Activated T-cell treated with anti-CD3 and anti-CD28 coated beads, Interleukin-2, amount 50 U/mL, for 24 hours (primary cell): ENCODE data around the gene TEX11.
"Not testable (repeated sequence)": the region's sequence is repeated elsewhere in the genome, so short reads cannot be mapped to it uniquely, and the experiment has no call there.

Experiments
- DNase-seq: peaks from one replicate; pipeline ENCODE4 v3.0.0-alpha.2; 2020
- H3K27ac Mint-ChIP-seq: 2 replicates; pipeline ENCODE4 v1.8.0; 2020; ENCODE audit warnings: mild to moderate bottlenecking, mixed read lengths
- H3K27me3 Mint-ChIP-seq: 2 replicates; pipeline ENCODE4 v1.8.0; 2020; ENCODE audit warnings: mixed read lengths
- H3K36me3 Mint-ChIP-seq: 2 replicates; pipeline ENCODE4 v1.8.0; 2020; ENCODE audit warnings: low read depth, mixed read lengths
- H3K4me1 Mint-ChIP-seq: 2 replicates; pipeline ENCODE4 v1.8.0; 2020; ENCODE audit warnings: low read depth, mixed read lengths
- H3K4me3 Mint-ChIP-seq: 2 replicates; pipeline ENCODE4 v1.8.0; 2020; ENCODE audit warnings: mild to moderate bottlenecking, moderate library complexity, mixed read lengths
- H3K9me3 Mint-ChIP-seq: 2 replicates; pipeline ENCODE4 v1.8.0; 2020; ENCODE audit warnings: mixed read lengths

Gene TEX11

GRCh38 chrX:70515270-70515669 is 393.2 kb downstream of the TEX11 start:
- H3K27me3 Mint-ChIP-seq: peaks cover 55% of the 10 kb centered on the region
- DNase-seq: not testable (repeated sequence)

GRCh38 chrX:70509078-70509477 is 399.4 kb downstream of the TEX11 start:
- H3K27ac Mint-ChIP-seq: no peak overlapping the region
- H3K9me3 Mint-ChIP-seq: no peaks in the 10 kb centered on the region
- H3K4me1 Mint-ChIP-seq: peaks cover 29% of the 10 kb centered on the region
- peaks cover 49% of the 10 kb centered on the region for H3K27me3 Mint-ChIP-seq
- H3K36me3 Mint-ChIP-seq: no peaks in the 10 kb centered on the region
- H3K4me3 Mint-ChIP-seq: no peak overlapping the region
- DNase-seq: no peak

More at GRCh38 chrX:70515270-70515669, 393.2 kb downstream of the TEX11 start:
- H3K36me3 Mint-ChIP-seq, H3K4me3 Mint-ChIP-seq, H3K9me3 Mint-ChIP-seq, H3K27ac Mint-ChIP-seq, H3K4me1 Mint-ChIP-seq: not testable (repeated sequence)

GRCh38 chrX:70508296-70508911 is 400.1 kb downstream of the TEX11 start:
- Mint-ChIP-seq H3K4me1 (peaks cover 29% of the 10 kb centered on the region), H3K27ac (no peak overlapping the region), H3K27me3 (peaks cover 49% of the 10 kb centered on the region), H3K36me3 (no peaks in the 10 kb centered on the region), H3K4me3 (no peak overlapping the region), H3K9me3 (no peaks in the 10 kb centered on the region)
- no peak for DNase-seq

DNA sequence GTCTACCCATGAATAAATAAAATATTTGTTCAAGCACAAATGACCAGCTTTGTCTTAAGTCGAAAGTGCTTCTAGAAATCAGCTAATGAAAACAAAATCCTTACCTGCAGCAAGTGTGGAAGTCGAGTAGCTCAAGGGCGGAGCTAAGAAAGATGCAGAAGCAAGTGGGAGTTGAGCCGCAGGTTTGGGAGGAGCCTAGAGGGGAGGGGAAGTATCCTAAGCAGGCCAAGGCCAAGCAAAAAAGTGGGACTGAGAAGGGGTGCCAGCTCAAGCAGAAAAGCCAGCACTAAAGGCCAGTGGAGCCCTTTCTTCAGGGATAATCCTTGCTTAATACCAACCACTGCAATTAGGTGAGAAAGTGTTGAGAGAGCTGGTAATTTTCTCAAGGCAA is 403.1 kb downstream of the TEX11 start:
- no peak overlapping the region for H3K27ac Mint-ChIP-seq
- DNase-seq: no peak
- H3K4me3 Mint-ChIP-seq: no peak overlapping the region
- no peaks in the 10 kb centered on the region for H3K9me3 Mint-ChIP-seq
- peaks cover 43% of the 10 kb centered on the region for H3K27me3 Mint-ChIP-seq
- peaks cover 29% of the 10 kb centered on the region for H3K4me1 Mint-ChIP-seq
- H3K36me3 Mint-ChIP-seq: peaks cover 6% of the 10 kb centered on the region

DNA sequence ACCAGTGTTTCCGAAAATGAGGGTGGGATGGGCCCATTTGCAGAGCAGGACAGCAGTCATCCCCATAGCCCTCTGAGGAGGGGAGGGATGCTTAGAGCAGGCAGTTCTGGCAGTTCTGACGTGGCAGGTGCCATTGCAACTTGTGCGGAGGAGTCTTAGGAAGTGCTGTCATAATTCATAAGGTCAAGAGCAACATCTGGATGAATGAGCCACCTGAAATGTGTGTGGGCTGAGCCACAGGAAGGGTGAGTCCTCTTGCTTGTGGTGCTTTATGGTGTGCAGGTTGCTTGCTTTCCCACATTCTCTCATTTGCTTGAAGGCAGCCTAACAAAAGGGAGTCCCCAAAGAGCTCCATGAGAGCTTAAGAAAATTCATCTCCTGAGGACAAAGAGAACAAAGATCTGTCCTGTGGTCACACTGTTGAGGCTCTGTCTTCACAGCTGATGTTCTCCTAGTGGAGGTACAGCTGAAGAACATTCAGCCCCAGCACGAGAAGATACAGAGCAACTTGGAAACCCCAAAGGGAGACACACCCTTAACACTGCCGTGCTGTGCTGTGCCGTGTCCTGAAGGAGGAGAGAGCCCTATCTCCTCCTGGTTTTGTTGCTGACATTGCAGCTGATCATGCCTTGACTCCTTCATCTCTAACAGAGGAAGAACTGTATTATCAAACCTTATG is 403.6 kb downstream of the TEX11 start:
- Mint-ChIP-seq H3K4me1 (peaks cover 29% of the 10 kb centered on the region), H3K27me3 (peaks cover 39% of the 10 kb centered on the region), H3K36me3 (peaks cover 8% of the 10 kb centered on the region), H3K9me3 (no peaks in the 10 kb centered on the region), H3K4me3 (no peak overlapping the region), H3K27ac (peak overlapping the region; percentile 7)
- peak; percentile 36 for DNase-seq

DNA sequence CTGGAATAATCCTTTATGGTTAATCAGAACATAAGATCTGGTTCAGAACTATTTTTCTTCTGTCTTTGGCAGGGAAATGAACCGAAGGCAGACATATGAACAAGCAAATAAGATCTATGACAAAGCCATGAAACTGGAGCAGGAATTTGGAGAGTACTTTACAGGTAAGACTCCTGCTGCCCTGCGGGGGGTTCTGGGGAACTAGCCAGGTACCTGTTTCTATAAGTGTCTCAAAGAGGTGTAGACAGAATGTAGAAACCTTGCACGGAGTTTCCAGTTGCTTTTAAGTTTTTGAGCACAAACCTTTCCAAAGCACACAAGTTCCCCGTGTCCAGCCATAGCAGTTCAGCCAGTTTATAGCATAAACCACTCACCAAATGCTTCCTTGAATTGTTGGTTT is 407.7 kb downstream of the TEX11 start:
- Mint-ChIP-seq H3K27me3 (peaks cover 25% of the 10 kb centered on the region), H3K27ac (no peak overlapping the region), H3K9me3 (no peaks in the 10 kb centered on the region), H3K36me3 (peaks cover 12% of the 10 kb centered on the region), H3K4me1 (peaks cover 13% of the 10 kb centered on the region), H3K4me3 (no peak overlapping the region)
- DNase-seq: no peak

DNA sequence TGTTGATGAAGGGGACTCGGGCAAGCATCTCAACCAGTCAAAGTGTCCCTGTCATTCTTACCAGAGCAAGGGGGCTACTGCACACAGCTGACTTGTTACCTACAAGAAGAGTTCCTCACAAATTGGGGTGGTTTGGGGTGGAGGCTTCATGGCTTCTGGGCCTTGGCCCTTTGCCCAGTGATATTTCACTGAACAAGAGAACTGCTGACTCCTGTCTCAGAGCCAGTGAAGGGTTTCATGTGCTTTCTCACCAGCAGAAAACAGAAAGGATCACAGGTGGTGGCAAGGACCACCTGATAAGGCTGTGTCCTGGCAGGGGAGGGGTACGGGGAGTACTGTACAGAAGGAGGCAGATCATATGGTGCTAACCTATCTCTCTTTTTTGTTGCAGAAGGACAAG is 410.4 kb downstream of the TEX11 start:
- peaks cover 34% of the 10 kb centered on the region for H3K27me3 Mint-ChIP-seq
- H3K36me3 Mint-ChIP-seq: peaks cover 30% of the 10 kb centered on the region
- no peak overlapping the region for H3K4me3 Mint-ChIP-seq
- no peak for DNase-seq
- H3K9me3 Mint-ChIP-seq: no peaks in the 10 kb centered on the region
- H3K4me1 Mint-ChIP-seq: peaks cover 2% of the 10 kb centered on the region
- no peak overlapping the region for H3K27ac Mint-ChIP-seq

GRCh38 chrX:70497026-70497425 is 411.5 kb downstream of the TEX11 start:
- DNase-seq: no peak
- no peaks in the 10 kb centered on the region for H3K9me3 Mint-ChIP-seq
- H3K36me3 Mint-ChIP-seq: peaks cover 36% of the 10 kb centered on the region
- H3K4me3 Mint-ChIP-seq: no peak overlapping the region
- peaks cover 2% of the 10 kb centered on the region for H3K4me1 Mint-ChIP-seq
- no peak overlapping the region for H3K27ac Mint-ChIP-seq
- peaks cover 37% of the 10 kb centered on the region for H3K27me3 Mint-ChIP-seq

GRCh38 chrX:70496491-70496890 is 412.0 kb downstream of the TEX11 start:
- Mint-ChIP-seq H3K9me3 (no peaks in the 10 kb centered on the region), H3K27ac (peak overlapping the region; percentile 34), H3K36me3 (peaks cover 36% of the 10 kb centered on the region), H3K4me1 (peaks cover 2% of the 10 kb centered on the region), H3K27me3 (peaks cover 39% of the 10 kb centered on the region), H3K4me3 (no peak overlapping the region)
- no peak for DNase-seq

DNA sequence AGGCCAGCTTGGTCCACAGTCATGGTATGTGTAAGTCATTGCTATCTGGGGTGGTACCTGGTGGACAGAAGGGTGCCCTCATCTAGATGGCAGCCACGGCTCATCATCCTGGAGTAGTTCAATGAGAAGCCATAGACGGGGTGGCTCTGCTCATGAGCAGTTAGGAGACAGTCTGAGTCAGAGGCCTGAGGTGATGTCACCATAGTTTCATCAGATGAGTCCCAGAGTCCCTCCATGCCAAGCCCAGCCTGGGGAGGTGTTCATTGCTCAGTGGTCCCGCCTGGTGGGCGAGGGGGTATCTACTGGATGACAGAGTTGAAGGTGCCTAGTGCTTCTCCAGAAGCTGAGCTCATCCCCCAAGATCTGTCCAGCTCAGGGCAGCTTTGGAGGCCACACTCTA is 414.1 kb downstream of the TEX11 start:
- peaks cover 2% of the 10 kb centered on the region for H3K4me1 Mint-ChIP-seq
- DNase-seq: no peak
- no peak overlapping the region for H3K4me3 Mint-ChIP-seq
- no peaks in the 10 kb centered on the region for H3K9me3 Mint-ChIP-seq
- H3K36me3 Mint-ChIP-seq: peaks cover 31% of the 10 kb centered on the region
- peaks cover 49% of the 10 kb centered on the region for H3K27me3 Mint-ChIP-seq
- H3K27ac Mint-ChIP-seq: no peak overlapping the region

DNA sequence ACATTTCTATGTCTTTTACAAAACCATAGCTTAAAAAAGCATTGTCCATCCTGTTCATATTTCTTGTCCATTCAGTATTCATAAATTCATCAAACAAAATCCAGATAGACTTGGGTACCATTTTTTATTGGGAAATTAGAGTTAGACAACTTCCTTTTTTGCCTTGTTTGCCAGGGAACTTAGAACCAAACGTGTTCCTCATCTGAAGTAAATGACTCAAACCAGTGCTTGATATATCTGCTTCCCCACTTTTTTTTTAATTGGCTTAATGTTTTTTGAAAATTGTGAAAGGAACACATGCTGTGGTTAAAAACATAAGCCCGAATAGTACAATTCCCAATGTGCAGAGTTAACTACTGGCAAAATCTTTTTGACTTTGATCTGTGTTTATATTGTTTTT is 419.7 kb downstream of the TEX11 start:
- no peak overlapping the region for H3K4me3 Mint-ChIP-seq
- no peaks in the 10 kb centered on the region for H3K4me1 Mint-ChIP-seq
- no peak overlapping the region for H3K27ac Mint-ChIP-seq
- peaks cover 25% of the 10 kb centered on the region for H3K36me3 Mint-ChIP-seq
- H3K9me3 Mint-ChIP-seq: no peaks in the 10 kb centered on the region
- no peak for DNase-seq
- peaks cover 50% of the 10 kb centered on the region for H3K27me3 Mint-ChIP-seq

- Mint-ChIP-seq H3K36me3 (peaks cover 15% of the 10 kb centered on the region), H3K27ac (no peak overlapping the region), H3K27me3 (peaks cover 32% of the 10 kb centered on the region), H3K4me1 (no peaks in the 10 kb centered on the region), H3K4me3 (no peak overlapping the region), H3K9me3 (no peaks in the 10 kb centered on the region)
- DNase-seq: no peak
Observed at GRCh38 chrX:70485466-70485865, 423.0 kb downstream of the TEX11 start.

DNA sequence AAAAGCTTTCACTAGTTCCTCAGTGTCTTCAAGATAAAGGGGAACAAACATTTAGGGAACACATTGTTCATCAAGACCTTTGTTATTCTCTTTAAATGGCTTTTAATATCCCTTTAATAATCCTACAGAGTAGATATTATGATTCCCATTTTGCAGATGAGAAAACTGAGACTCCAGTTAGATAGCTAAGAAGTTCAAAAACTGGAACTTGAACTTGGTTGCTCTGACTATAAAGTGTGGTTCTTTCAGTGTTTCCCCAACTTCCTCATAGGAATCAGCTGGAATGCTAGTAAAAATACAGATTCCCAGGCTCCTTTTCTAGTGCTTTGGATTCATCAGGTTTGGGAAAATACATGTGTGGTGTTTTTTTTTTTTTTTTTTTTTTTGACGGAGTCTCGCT is 426.2 kb downstream of the TEX11 start:
- H3K27me3 Mint-ChIP-seq: peaks cover 50% of the 10 kb centered on the region
- H3K4me3 Mint-ChIP-seq: no peak overlapping the region
- no peak for DNase-seq
- no peaks in the 10 kb centered on the region for H3K9me3 Mint-ChIP-seq
- peaks cover 15% of the 10 kb centered on the region for H3K36me3 Mint-ChIP-seq
- H3K27ac Mint-ChIP-seq: no peak overlapping the region
- peaks cover 2% of the 10 kb centered on the region for H3K4me1 Mint-ChIP-seq

DNA sequence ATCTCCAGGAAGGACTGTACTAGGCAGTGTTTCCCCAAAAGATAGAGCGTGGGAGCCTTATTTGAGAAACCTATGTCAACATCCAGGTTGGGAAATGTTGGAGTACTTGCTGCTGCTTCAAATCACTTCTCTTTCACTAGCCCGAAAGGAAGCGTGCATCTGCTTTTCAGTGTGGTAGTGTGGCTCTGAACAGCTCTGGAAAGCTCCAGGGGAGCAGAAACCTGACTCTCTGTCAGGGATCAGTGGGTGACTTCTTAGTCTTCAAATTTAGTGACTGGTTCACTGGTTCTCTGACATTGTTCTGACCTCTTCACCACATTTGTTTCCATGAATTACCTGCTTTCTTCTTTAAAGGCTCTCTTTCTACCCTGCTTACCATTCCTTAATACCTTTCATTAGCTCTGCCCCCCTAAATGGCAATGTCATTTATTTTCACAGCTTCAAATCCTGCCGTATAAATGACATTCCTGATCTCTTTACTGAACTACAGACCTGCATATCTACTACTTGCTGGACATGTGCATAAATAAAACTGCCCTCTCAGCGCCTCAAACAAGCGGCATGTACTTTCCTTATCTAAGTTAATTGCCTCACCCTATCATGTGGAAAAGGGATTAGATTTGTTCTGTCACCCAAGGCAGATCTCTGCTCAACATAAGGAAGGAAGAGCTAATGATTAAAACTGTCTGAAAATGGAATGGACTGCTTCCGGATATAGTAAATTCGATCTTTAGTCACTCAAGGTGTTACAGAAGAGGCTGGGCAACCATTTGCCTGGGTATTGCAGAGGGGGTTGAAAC is 426.8 kb downstream of the TEX11 start:
- Mint-ChIP-seq H3K4me3 (no peak overlapping the region), H3K4me1 (peaks cover 2% of the 10 kb centered on the region), H3K27ac (no peak overlapping the region), H3K9me3 (no peaks in the 10 kb centered on the region), H3K27me3 (peaks cover 55% of the 10 kb centered on the region), H3K36me3 (peaks cover 14% of the 10 kb centered on the region)
- DNase-seq: no peak

DNA sequence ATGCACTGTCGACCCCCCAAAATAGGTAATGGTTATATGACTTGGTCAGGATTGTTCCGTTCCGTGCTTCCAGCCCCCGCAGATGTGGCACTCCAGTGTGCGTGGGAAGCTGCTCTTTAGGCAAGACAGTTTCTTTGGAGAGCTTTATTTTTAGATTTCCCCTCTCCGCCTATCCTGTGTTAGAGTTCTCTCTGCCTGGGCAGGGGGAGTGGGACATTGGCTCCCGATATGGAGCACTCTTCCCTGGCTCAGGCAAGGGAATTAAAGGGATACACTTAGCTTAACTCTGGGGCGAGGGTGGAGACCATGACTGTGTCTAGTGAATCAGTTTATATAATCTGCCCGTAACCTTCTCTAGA is 427.9 kb downstream of the TEX11 start:
- peaks cover 6% of the 10 kb centered on the region for H3K36me3 Mint-ChIP-seq
- no peak overlapping the region for H3K4me3 Mint-ChIP-seq
- no peak for DNase-seq
- H3K9me3 Mint-ChIP-seq: no peaks in the 10 kb centered on the region
- peaks cover 3% of the 10 kb centered on the region for H3K4me1 Mint-ChIP-seq
- no peak overlapping the region for H3K27ac Mint-ChIP-seq
- H3K27me3 Mint-ChIP-seq: peaks cover 54% of the 10 kb centered on the region
